Measurements from ENCODE around the gene AK1. TPM values are rescaled to one million over a fixed set of nuclear protein-coding genes. Genes with fewer than 3 reads are reported as not detected.
A peak's percentile ranks its signal among the peaks of the same experiment; 100 is the strongest.

AK1 gene
- total and polyA plus RNA-seq, 2 of the 13 experiments (the other 11 are each of a cell fraction or from before 2014, with no cell fraction given) = 19.1 to 32.8 TPM

DNA sequence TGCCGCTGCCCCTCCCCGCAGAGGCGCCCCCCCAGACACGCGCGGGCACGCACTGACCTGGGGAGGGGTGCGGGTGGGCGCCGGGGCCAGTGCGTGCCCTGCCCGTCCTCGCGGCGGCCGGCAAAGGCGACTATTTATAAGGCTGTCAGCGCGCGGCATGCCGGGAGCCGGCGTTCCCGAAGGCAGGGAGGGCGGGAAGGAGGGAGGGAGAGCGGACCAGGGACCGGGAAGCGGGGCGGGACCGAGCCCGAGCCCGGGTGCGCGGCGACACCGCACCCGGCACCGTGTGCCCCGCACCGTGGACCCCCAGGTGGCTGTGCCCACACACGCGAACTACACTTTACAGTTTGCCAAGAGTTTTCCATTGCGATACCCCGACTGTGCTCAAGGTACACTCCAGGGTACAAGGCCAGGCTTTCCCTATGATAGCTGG lies at the start of gene AK1 (continued):
- TF ChIP-seq FOXP1 (IDR thresholded peaks at IDR 0.05) (no peak), FOXP1 (CRISPR knock-in tag; IDR thresholded peaks at IDR 0.05) (no peak), FOXM1 (CRISPR knock-in tag; IDR thresholded peaks at IDR 0.05) (no peak), RAD21 (CRISPR knock-in tag; IDR thresholded peaks at IDR 0.05) (no peak), JARID2 (CRISPR knock-in tag; IDR thresholded peaks at IDR 0.05; ENCODE audit: insufficient replicate concordance) (no peak), ZSCAN12 (CRISPR knock-in tag; IDR thresholded peaks at IDR 0.05) (no peak), ZNF615 (CRISPR knock-in tag; IDR thresholded peaks at IDR 0.05; ENCODE audit: borderline replicate concordance) (no peak), ZNF674 (CRISPR knock-in tag; IDR thresholded peaks at IDR 0.05; ENCODE audit: low read depth) (no peak), ZNF432 (CRISPR knock-in tag; IDR thresholded peaks at IDR 0.05; ENCODE audit: borderline replicate concordance) (no peak), SP140L (CRISPR knock-in tag; IDR thresholded peaks at IDR 0.05; ENCODE audit: borderline replicate concordance) (no peak), ARNT2 (CRISPR knock-in tag; IDR thresholded peaks at IDR 0.05; ENCODE audit: low read depth) (0 out of 2 replicates have a peak, but pooled peaks have one; percentile 31), ERF (CRISPR knock-in tag; IDR thresholded peaks at IDR 0.05) (no peak), ZNF230 (CRISPR knock-in tag; IDR thresholded peaks at IDR 0.05) (no peak), FOXK2 (IDR thresholded peaks at IDR 0.05) (no peak), IKZF4 (CRISPR knock-in tag; IDR thresholded peaks at IDR 0.05; ENCODE audit: borderline replicate concordance, low read depth, not compliant biosample characterization) (no peak), ZNF83 (CRISPR knock-in tag; IDR thresholded peaks at IDR 0.05; ENCODE audit: borderline replicate concordance) (no peak), ZFP36L2 (CRISPR knock-in tag; IDR thresholded peaks at IDR 0.05) (no peak), NFATC3 (CRISPR knock-in tag; IDR thresholded peaks at IDR 0.05) (no peak), ZIK1 (CRISPR knock-in tag; IDR thresholded peaks at IDR 0.05; ENCODE audit: borderline replicate concordance, low read depth) (no peak), PHF8 (CRISPR knock-in tag; IDR thresholded peaks at IDR 0.05) (peak; percentile 55), ZNF460 (CRISPR knock-in tag; IDR thresholded peaks at IDR 0.05; ENCODE audit: borderline replicate concordance) (no peak)
- TF ChIP-seq, protein P1, sequence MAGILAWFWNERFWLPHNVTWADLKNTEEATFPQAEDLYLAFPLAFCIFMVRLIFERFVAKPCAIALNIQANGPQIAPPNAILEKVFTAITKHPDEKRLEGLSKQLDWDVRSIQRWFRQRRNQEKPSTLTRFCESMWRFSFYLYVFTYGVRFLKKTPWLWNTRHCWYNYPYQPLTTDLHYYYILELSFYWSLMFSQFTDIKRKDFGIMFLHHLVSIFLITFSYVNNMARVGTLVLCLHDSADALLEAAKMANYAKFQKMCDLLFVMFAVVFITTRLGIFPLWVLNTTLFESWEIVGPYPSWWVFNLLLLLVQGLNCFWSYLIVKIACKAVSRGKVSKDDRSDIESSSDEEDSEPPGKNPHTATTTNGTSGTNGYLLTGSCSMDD (CRISPR knock-in tag; IDR thresholded peaks at IDR 0.05) = no peak
- TF ChIP-seq, protein P2, sequence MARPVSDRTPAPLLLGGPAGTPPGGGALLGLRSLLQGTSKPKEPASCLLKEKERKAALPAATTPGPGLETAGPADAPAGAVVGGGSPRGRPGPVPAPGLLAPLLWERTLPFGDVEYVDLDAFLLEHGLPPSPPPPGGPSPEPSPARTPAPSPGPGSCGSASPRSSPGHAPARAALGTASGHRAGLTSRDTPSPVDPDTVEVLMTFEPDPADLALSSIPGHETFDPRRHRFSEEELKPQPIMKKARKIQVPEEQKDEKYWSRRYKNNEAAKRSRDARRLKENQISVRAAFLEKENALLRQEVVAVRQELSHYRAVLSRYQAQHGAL (CRISPR knock-in tag; IDR thresholded peaks at IDR 0.05; ENCODE audit: not compliant biosample characterization) = no peak
- TF ChIP-seq, protein P3, sequence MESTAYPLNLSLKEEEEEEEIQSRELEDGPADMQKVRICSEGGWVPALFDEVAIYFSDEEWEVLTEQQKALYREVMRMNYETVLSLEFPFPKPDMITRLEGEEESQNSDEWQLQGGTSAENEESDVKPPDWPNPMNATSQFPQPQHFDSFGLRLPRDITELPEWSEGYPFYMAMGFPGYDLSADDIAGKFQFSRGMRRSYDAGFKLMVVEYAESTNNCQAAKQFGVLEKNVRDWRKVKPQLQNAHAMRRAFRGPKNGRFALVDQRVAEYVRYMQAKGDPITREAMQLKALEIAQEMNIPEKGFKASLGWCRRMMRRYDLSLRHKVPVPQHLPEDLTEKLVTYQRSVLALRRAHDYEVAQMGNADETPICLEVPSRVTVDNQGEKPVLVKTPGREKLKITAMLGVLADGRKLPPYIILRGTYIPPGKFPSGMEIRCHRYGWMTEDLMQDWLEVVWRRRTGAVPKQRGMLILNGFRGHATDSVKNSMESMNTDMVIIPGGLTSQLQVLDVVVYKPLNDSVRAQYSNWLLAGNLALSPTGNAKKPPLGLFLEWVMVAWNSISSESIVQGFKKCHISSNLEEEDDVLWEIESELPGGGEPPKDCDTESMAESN (CRISPR knock-in tag; conservative IDR thresholded peaks at IDR 0.05) = 0 out of 2 replicates have a peak, but pooled peaks have one; percentile 45
- TF ChIP-seq, protein P4, sequence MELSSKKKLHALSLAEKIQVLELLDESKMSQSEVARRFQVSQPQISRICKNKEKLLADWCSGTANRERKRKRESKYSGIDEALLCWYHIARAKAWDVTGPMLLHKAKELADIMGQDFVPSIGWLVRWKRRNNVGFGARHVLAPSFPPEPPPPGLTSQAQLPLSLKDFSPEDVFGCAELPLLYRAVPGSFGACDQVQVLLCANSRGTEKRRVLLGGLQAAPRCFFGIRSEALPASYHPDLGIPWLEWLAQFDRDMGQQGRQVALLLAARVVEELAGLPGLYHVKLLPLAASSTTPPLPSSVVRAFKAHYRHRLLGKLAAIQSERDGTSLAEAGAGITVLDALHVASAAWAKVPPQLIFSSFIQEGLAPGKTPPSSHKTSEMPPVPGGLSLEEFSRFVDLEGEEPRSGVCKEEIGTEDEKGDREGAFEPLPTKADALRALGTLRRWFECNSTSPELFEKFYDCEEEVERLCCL (CRISPR knock-in tag; IDR thresholded peaks at IDR 0.05; ENCODE audit: borderline replicate concordance) = no peak
- TF ChIP-seq, protein P5, sequence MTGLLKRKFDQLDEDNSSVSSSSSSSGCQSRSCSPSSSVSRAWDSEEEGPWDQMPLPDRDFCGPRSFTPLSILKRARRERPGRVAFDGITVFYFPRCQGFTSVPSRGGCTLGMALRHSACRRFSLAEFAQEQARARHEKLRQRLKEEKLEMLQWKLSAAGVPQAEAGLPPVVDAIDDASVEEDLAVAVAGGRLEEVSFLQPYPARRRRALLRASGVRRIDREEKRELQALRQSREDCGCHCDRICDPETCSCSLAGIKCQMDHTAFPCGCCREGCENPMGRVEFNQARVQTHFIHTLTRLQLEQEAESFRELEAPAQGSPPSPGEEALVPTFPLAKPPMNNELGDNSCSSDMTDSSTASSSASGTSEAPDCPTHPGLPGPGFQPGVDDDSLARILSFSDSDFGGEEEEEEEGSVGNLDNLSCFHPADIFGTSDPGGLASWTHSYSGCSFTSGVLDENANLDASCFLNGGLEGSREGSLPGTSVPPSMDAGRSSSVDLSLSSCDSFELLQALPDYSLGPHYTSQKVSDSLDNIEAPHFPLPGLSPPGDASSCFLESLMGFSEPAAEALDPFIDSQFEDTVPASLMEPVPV (CRISPR knock-in tag; IDR thresholded peaks at IDR 0.05) = peak; percentile 35; the same call in 1 of the 2 replicates

Data from HepG2 (cell line).